ENCODE data around the gene HORMAD1.
A peak's percentile ranks its signal among the peaks of the same experiment; 100 is the strongest.
"Not testable (repeated sequence)": the region's sequence is repeated elsewhere in the genome, so short reads cannot be mapped to it uniquely, and the experiment has no call there.

The HORMAD1 gene, protein sequence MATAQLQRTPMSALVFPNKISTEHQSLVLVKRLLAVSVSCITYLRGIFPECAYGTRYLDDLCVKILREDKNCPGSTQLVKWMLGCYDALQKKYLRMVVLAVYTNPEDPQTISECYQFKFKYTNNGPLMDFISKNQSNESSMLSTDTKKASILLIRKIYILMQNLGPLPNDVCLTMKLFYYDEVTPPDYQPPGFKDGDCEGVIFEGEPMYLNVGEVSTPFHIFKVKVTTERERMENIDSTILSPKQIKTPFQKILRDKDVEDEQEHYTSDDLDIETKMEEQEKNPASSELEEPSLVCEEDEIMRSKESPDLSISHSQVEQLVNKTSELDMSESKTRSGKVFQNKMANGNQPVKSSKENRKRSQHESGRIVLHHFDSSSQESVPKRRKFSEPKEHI

GRCh38 chr1:150720703-150721102 lies at the start of gene HORMAD1:
Gene HORMAD1 (minus strand): TSS chr1:150720895. CDS start chr1:150719505, 1,390 bp downstream.
- CTCF ChIA-PET, result interaction anchor here (0.6 kb wide), 1 partner anchor 32 kb away, joined by 3 read pairs; no protein-coding TSS in a partner anchor
- POLR2A ChIA-PET, result interaction anchor here (0.7 kb wide), 1 partner anchor 101 kb away, joined by 6 read pairs; no protein-coding TSS in a partner anchor
- TF ChIP-seq ZNF292 (tag by site-specific recombination; IDR thresholded peaks at IDR 0.05; ENCODE audit: borderline replicate concordance, low read depth) (no peak), ZNF48 (tag by site-specific recombination; IDR thresholded peaks at IDR 0.05) (no peak), ZBTB26 (tag by site-specific recombination; optimal IDR thresholded peaks at IDR 0.05) (no peak), GLI2 (tag by site-specific recombination; IDR thresholded peaks at IDR 0.05; ENCODE audit: borderline replicate concordance, low read depth) (no peak), SP2 (tag by site-specific recombination; IDR thresholded peaks at IDR 0.05) (no peak), ZNF549 (tag by site-specific recombination; IDR thresholded peaks at IDR 0.05) (no peak), ZNF629 (tag by site-specific recombination; IDR thresholded peaks at IDR 0.05) (no peak), ZNF837 (tag by site-specific recombination; IDR thresholded peaks at IDR 0.05) (no peak), ZNF623 (tag by site-specific recombination; IDR thresholded peaks at IDR 0.05) (no peak), HOXA7 (CRISPR knock-in tag; IDR thresholded peaks at IDR 0.05; ENCODE audit: borderline replicate concordance) (no peak), ZNF423 (tag by site-specific recombination; IDR thresholded peaks at IDR 0.05) (no peak), ZSCAN16 (tag by site-specific recombination; IDR thresholded peaks at IDR 0.05) (no peak)
- TF ChIP-seq, protein P1, sequence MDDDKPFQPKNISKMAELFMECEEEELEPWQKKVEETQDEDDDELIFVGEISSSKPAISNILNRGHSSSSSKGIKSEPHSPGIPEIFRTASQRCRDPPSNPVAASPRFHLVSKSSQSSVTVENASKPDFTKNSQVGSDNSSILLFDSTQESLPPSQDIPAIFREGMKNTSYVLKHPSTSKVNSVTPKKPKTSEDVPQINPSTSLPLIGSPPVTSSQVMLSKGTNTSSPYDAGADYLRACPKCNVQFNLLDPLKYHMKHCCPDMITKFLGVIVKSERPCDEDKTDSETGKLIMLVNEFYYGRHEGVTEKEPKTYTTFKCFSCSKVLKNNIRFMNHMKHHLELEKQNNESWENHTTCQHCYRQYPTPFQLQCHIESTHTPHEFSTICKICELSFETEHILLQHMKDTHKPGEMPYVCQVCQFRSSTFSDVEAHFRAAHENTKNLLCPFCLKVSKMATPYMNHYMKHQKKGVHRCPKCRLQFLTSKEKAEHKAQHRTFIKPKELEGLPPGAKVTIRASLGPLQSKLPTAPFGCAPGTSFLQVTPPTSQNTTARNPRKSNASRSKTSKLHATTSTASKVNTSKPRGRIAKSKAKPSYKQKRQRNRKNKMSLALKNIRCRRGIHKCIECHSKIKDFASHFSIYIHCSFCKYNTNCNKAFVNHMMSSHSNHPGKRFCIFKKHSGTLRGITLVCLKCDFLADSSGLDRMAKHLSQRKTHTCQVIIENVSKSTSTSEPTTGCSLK (tag by site-specific recombination; IDR thresholded peaks at IDR 0.05), result no peak

DNA sequence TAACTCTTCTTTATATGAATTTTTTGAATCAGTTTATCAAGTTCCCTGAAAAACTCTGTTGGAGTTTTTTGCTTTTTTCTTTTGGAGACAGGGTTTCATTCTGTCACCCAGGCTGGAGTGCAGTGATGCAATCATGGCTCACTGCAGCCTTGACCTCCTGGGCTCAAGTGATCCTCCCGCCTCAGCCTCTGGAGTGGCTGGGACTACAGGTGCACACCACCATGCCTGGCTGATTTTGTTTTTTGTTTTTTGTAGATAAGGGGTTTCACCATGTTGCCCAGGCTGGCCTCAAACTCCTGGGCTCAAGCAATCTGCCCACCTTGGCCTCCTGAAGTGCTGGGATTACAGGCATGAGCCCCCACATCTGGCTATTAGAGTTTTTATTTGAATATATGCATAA lies 47.0 kb upstream of the HORMAD1 start:
- H3K9me3 ChIP-seq (ENCODE audit: control insufficient read depth, insufficient read depth, low read depth, low read length); POLR2A ChIA-PET; H3K4me3 ChIP-seq (ENCODE audit: low read depth, low read length); H3K4me1 ChIP-seq (ENCODE audit: control insufficient read depth, insufficient read depth, low read length); H3K36me3 ChIP-seq (ENCODE audit: control insufficient read depth in 2 of 2, insufficient read depth in 1 of 2, low read length in 2 of 2); H3K27ac ChIP-seq (ENCODE audit: extremely low read depth, low read depth, low read length): not testable (repeated sequence)
- TF ChIP-seq GLIS1 (tag by site-specific recombination; IDR thresholded peaks at IDR 0.05), result peak; percentile 55
- CTCF ChIA-PET, result interaction anchor here (0.7 to 1.4 kb wide), 2 partner anchors 80 to 207 kb away, joined by 3 to 5 read pairs; no protein-coding TSS in a partner anchor

More at GRCh38 chr1:150720703-150721102, at the start of gene HORMAD1:
- no peaks in the 10 kb centered on the region for H3K9me3 ChIP-seq (ENCODE audit: control insufficient read depth, insufficient read depth, low read depth, low read length)
- H3K4me1 ChIP-seq (ENCODE audit: control insufficient read depth, insufficient read depth, low read length), result no peaks in the 10 kb centered on the region
- H3K4me3 ChIP-seq (ENCODE audit: low read depth, low read length), result no peak within 1 kb of the TSS
- no peaks in the 10 kb centered on the region for H3K36me3 ChIP-seq (ENCODE audit: control insufficient read depth in 2 of 2, insufficient read depth in 1 of 2, low read length in 2 of 2)
- H3K27ac ChIP-seq (ENCODE audit: extremely low read depth, low read depth, low read length), result no peak within 1 kb of the TSS

DNA sequence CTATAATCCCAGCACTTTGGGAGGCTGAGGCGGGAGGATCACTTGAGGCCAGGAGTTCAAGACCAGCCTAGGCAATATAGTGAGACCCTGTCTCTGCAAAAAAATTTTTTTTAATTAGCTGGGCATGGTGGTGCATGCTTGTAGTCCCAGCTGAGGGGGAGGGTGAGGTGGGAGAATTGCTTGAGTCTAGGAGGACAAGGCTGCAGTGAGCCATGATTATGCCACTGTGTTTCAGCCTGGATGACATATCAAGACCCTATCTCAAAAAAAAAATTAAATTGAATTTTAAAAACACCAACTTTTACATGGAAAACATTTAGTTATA lies 45.2 kb upstream of the HORMAD1 start:
- CTCF ChIA-PET, result interaction anchor here (0.7 to 0.8 kb wide), 2 partner anchors 15 to 41 kb away, joined by 3 read pairs; no protein-coding TSS in a partner anchor
- H3K9me3 ChIP-seq (ENCODE audit: control insufficient read depth, insufficient read depth, low read depth, low read length); H3K27ac ChIP-seq (ENCODE audit: extremely low read depth, low read depth, low read length); H3K36me3 ChIP-seq (ENCODE audit: control insufficient read depth in 2 of 2, insufficient read depth in 1 of 2, low read length in 2 of 2); POLR2A ChIA-PET; H3K4me3 ChIP-seq (ENCODE audit: low read depth, low read length); H3K4me1 ChIP-seq (ENCODE audit: control insufficient read depth, insufficient read depth, low read length): not testable (repeated sequence)

Measured in HEK293 (cell line).